ENCODE measurements around the gene FOXJ3.

GRCh38 chr1:42318601-42319000 is 16.4 kb downstream of the FOXJ3 start:
- TF ChIP-seq CTCF (IDR thresholded peaks at IDR 0.05 in 2 of 3, conservative IDR thresholded peaks at IDR 0.05 in 1 of 3; ENCODE audit: borderline replicate concordance in 1 of 3, insufficient read depth in 1 of 3, low read depth in 2 of 3, low read length in 2 of 3) (no peak), POLR2AphosphoS5 (IDR thresholded peaks at IDR 0.05; ENCODE audit: low read depth, low read length) (no peak)
